ENCODE results near the gene TUBGCP3.
"Not testable (repeated sequence)": the region's sequence is repeated elsewhere in the genome, so short reads cannot be mapped to it uniquely, and the experiment has no call there.

Gene TUBGCP3

DNA sequence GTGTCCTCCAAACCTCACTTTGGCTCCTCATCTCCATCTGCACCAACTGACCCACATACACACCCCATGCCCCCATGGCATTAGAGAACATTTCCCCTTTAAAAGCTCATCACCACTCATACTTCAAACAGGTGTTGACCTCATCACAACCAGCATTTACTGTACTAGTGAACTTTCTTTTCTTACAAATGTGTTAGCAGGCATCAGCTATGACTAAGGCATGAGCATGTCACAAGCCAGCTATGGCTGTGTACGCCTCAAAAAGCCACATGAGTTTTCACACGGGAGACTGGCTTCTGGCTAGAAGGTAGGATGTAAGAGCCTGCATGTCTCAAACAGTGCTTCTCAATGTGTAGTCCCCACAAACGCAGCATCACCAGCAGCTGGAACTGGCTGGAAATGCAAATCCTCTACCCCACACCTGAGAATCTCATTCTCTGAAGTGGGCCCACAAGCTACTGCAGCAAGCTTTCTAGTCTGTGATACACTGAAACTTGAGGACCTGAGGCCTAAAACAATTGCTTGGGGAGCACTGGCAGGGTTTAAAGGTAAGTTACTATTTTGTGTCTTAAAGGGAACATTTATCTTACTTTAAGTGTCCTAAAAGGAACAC lies 66.8 kb downstream of the TUBGCP3 start:
- DNase-seq = no peak

DNA sequence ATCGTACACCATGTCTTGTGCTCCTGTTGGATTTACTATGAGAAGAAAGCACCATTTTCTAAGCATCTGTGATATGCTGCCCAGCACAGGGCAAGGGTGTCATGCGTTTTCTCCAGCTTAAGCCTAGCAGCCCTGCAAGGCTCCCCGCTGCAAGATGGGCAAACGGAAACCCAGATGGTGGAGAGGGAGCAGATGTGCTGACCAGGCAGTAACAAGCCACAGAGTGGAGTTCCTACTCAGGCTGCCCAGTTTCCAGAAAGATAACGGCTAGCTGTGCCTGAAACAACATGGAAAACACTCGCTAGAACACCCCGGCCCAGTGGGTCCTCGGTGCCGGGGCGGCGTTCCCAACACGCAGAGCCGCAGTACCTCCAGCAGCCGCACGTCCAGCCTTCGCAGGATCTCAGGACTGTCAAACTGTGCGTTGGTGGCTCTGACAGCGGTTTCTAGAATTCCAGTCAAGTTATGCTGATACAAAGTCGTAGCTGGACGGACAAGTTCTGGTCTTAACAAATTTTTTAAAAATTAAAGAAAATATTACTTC lies 68.4 kb downstream of the TUBGCP3 start:
- no peak for DNase-seq

DNA sequence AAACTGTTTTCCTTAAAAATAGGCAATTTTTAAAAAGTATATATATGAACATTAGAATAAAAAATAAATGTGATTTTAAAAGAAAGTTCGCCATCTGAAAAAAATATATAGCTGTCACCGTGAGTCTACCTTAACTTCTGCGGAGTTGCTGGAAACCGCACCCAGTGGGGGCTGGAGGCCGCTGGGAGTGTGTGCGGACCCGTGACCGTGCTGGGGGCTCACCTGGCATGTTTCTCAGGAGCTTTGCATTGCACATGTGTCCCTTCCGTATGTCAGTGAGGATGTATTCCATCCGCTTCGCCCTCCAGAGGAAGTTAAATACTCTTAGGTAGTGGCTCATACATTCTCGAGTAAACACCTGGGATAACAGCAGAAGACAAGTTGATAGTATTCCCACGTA lies 71.7 kb downstream of the TUBGCP3 start:
- DNase-seq = no peak

DNA sequence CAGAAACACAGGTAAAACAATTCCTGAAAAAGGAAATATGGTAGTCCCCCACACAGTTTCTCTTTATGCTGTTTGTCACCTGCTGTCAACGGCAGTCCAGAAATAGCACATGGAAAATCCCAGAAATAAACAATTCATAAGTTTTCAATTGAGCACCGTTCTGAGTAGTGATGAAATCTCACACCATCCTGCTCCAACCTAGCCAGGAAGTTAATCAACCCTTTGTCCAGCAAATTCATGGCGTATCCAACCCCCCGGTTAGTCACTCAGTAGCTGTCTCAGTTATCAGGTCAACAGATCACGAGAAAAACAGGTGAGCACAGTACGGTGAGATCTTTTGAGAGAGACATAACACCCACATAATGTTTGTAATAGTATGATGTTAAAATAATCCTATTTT lies 74.2 kb downstream of the TUBGCP3 start:
- DNase-seq = no peak

DNA sequence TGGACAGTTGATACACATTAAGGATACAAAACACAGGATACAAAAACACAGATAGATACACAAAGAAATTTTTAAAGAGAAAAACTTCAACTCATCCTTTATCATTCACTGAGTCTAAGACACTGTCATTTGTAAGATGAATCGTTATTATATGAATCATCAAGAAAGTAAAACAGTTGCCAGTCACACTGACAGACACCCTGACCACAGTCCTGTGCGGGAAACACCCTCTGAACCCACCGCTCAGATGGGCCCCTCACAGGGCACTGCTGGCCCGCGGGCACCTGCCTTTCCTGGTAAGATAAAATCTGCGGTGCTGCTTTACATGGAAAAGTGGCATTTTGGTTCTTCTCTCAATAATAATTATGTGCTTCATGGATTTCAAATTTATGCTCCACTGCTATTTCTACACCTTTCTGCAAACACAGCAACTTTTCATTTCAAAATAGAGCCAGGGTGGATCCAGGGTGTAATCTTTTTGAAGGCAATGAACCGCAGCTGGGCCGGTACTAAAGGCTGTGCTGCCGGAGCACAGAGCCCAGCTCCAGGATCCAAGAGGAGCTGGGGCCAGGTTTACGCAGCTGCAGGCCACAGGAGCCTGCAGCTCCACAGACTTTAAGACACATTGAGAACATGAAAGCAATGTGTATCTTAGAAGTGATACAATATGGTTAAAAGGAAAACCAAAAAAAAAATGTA lies 76.8 kb downstream of the TUBGCP3 start:
- DNase-seq = no peak

DNA sequence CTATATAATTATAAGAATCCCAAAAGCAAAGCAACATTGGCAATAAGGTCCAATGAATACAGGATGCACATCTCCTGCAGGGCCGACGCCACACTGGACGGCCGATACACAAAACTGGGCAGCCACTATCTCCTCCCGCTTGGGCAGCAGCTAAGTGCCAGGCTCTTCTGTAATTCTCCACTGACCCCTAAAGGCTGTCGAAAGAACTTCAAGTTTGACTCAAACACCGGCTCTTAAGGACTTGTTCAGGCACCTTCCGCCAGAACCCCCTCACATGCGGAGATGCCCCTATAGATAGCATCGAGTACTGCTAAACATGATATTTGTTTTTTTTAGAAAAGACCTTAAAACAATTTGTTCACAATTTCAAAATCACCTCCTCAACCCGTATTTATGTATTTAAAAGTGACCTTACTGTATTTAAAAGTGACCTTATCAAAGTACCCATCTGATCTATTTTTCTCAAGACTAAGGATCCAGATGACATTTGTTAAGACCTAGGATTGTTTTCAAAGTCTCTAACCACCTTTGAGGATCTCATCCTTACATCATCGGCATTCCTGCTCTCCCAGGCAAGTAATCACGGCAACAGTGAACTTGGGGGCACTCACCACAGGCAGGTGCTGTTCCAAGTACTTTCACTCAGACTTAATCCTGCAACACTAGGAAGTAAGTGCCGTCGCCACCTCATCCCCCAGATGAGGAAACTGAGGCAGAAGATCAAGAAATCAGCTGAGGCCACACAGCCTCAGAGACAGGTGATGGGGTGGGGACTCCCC lies 77.8 kb downstream of the TUBGCP3 start:
- DNase-seq = peak; percentile 6

DNA sequence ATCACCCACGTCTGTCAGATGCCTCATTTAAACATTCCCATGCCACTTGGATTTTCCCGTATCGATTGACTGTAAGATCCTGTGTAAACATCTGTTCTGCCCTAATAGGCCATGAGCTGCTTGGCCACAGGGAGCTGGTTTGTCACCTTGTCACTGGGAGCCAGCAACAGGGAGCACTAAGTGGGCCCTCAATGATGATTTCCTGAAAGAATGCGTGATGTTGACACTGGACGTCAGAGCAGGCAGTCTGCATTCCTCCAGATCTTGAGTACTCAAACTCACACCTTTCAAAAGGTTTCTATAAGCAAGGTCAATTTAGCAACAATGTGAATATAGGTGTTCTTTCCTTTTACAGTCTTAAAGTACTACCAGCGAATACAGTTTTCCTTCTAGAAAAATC lies 78.8 kb downstream of the TUBGCP3 start:
- DNase-seq = no peak

DNA sequence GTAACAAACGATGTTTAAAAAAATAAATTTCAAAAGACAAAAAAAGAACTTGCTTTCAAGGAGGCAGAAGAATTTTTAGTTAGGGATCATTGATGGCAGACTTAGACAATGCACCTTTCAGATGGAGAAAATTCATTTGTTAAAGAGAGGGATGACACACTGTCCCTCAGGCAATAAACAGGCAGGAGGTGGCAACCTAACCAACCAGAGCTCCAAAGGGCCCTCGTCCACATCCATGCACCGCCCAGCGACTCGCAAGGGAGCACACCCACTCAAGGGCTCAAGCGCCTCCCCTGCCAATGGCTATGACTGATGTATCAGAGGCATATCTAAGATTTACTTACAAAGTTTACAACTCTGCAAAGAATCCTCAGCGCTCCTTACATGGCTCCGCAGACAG lies 81.9 kb downstream of the TUBGCP3 start:
- no peak for DNase-seq

DNA sequence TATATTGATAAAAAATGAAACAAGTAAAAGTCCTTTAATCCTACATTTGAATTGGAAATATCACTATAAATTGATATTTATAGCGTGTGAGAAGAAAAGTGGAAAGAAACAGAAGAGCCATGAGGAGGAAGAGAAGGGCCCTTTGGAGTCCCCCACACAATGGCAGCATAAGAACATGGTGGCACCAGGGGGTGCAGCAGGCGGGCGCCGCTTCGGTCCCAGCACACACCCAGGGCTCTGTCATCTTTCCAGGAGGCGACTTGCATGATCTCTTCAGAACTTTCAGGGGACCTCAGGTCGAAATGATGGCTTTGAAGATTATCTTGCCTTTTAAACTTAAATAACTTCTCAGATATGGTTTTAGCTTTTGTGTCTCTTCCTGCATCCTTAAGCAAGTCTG lies 91.8 kb downstream of the TUBGCP3 start:
- no peak for DNase-seq

DNA sequence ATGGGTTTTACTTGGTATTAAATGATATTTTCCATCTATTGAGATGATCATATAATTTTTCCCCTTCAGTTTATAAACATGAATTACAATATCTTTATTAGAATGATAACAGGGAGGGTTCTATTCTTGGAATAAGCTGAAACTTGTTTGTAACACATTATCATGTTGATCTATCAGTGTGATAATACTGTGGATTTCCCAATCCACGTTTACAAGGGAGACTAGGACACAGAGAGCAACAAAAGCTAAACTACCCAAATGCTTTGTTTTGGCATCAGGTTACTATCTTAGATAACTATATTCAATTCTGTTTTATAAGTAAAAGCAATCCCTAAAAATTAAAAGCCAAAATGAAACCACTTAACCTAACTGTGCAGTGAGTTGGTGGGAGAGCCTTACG lies 92.5 kb downstream of the TUBGCP3 start:
- no peak for DNase-seq

DNA sequence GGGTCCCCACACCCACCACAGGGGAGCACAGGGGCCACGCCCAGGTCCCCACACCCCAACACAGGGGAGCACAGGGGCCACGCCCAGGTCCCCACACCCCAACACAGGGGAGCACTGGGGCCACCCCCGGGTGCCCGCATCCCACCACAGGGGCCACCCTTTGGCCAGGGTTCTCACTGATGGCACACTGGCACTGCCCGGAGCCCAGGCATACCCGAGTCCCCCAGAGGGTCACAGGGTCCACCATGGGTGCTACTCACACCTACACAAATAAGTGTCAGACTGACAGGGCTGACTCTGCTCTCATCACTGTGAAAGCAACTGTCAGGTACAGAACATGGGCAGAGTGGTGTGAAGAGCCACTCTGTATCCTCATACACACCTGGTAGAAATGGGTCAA lies 98.8 kb downstream of the TUBGCP3 start:
- no peak for DNase-seq

DNA sequence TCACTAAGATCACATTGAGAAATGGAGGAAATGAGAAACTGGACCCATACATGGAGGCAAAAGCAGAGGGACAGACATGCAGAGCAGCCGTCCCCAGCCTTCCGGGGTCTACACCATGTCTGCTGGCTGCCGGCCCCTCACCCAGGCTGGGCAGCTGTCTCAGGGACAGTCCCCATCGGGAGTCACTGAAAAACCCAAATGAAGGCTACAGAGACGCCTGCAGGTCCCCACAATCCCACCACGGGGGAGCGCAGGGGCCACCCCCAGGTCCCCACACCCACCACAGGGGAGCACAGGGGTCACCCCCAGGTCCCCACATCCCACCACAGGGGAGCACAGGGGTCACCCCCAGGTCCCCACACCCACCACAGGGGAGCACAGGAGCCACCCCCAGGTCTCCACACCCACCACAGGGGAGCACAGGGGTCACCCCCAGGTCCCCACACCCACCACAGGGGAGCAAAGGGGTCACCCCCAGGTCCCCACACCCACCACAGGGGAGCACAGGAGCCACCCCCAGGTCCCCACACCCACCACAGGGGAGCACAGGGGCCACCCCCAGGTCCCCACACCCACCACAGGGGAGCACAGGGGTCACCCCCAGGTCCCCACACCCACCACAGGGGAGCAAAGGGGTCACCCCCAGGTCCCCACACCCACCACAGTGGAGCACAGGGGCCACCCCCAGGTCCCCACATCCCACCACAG lies 99.5 kb downstream of the TUBGCP3 start:
- DNase-seq = not testable (repeated sequence)

DNA sequence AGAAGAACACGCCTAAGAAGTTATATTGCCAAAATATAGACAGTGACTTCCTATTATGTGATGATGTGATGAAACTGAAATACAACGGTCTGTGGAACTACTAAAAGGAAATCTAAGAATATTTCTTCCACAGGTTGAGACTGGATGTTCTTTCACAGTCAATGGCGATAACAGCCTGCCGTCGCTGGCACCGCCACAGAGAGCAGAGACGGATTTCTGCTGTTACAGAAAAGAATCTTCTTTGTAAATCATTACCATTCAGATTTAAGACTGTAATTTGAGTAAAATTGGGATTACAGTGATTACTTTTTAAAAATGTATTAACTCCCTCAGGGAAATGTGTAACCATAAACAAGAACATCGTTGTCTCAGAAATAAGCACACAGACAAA lies 100.8 kb downstream of the TUBGCP3 start:
- DNase-seq = no peak

DNA sequence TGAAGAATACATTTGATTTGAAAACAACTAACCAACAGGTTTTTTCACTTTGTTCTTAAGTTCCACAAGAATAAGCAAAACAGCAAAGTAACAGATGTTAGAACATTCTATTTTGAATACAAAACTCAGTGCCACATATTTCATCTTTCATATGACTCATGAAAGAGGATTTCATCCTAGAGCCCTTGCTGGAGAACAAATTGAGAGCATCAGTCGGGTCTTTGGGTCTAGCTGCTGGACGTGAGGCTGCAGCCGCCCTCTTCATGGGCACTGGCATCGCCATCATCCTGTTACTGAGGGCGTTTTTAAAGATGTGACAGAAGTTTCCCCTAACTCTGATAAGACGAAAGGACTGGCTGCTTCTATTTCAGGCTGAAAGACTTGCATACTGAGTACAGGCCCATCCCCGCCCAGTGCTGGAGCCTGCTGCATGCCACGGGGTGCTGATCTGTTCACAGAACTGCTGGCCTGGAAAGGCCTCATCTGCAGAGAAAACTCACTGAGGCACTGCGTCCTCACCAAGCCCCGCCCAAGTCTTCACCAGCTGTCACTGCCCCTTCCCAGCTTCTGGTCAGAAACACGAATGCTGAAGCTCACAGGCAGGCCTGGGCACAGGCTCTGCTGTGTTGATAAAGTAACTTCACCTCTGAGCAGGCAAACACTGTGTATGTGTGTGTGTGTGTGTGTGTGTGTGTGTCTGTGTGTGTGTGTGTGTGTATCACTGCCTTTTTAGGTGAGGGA lies 101.4 kb downstream of the TUBGCP3 start:
- DNase-seq = no peak

DNA sequence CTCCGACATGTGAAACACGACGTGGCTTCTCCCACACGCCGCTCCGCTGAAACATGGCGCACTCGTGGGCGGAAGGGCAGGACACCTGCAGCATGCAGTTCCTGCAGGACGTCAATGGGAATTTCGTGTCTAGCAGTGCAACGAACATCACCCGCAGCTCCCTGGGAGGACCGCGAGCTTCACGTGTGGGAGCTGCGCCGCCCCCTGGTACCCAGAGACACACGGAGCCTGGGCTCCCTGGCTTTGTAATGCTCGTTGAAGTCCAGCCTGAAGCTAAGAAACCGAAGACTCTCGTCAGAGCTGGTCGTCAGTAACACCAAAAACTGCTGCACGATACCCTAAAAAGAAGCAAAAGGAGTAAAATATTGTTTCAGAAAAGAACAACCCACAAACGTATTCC lies 102.1 kb downstream of the TUBGCP3 start:
- DNase-seq = not testable (repeated sequence)

DNA sequence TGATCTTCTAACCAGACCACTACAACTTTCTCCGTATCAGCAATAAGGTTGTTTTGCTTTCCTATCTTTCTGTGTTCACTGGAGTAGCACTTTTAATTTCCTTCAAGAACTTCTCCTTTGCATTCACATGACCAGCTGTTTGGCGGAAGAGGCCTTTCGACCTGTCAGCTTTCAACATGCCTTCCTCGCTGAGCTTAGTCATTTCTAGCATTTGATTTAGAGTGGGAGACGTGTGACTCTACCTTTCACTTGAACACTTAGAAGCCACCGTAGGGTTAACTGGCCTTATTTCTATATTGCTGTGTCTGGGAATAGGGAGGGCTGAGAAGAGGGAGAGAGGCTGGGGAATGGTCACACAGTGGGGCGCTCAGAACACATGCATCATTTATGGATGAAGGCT lies 104.7 kb downstream of the TUBGCP3 start:
- no peak for DNase-seq

DNA sequence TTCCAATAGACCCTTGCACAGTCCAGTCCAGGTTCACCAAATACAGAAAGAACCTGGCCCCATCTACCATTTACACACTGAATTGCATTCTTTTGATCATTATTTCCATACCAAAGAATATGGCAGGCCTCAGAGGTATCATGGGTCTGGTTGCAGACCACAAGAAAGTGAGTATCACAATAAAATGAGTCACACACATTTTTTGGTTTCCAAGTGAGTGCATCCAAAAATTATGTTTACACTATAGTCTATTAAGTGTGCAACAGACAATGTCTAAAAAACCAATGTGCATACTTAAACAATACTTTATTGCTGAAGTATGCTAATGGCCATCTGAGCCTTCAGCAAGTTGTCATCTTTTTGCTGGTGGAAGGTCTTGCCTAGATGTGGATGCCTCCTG lies 106.5 kb downstream of the TUBGCP3 start:
- no peak for DNase-seq

DNA sequence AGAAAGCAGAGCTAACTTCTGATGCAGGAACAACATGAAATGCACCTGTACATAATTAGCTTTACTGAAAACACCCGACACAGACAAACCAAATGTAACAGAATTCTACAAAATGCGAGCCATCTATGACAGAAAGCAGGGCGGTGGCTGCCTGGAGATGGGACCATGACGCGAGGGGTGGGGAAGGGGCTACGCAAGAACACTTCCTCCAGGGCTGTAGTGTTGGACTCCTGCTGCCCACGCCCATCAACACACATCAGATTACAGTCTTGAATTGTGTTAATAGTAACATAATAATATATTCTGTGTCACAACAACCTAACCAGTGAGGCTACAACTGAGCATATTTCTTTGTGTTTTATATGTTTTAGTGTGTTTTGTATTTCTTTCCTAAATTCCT lies 108.6 kb downstream of the TUBGCP3 start:
- no peak for DNase-seq

DNA sequence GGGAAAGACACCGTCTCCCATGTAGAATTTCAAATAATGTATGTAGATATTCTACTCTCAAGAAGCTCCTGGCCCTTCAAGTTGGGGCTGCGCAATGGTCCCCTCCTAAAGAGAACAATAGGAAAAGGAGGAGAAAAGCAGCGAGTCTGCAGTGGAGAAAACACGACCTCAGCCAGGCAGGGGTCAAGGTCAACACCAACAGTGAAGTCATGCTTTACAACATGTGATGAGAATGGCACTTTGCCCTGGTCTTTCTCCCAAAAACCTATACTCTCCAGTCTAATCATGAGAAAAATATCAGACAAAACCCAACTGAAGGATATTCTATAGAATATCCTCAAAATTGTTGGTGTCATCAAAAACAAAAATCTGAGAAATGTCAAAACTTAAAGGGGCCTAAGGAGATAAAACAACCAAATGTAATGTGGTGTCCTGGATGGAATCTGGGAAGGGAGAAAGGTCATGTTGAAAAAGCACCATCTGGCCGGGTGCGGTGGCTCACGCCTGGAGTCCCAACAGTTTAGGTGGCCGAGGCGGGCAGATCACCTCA lies 110.8 kb downstream of the TUBGCP3 start:
- DNase-seq = no peak

DNA sequence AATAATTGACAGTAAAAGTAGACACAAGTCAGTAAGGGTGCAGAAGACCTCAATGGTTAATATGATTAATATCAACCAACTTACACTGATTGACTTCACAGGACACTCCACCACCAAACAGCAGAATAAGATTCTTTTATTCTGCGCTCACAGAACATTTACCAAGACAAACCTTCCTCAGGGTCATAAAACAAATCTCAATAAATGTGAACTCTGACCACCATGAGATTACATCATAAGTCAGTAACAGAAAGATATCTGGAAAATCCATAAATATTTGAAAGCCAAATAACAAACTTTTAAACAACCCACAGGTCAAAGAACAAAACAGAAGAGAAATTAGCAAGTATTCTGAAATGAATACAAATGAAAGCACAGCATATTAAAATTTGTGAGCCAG lies 112.1 kb downstream of the TUBGCP3 start:
- DNase-seq = no peak

DNA sequence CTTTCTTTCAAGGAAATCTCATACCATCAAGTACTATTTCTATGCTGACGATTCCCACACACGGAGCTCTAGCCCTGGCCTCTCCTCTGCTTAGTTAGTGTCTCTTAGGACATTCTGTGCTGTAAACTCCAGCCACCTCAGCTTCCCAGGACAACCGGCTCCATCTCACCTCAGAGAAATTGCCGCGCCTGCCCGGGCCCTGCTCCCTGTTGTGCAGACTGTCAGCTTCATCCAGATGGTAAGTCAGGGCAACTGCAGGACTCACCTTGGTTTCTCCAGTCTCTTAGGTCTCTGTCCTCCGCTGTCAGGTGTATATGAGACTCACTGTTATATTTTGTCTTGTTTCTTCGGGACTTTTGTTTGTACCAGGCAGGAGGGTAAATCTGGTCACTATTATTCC lies 113.1 kb downstream of the TUBGCP3 start:
- no peak for DNase-seq

DNA sequence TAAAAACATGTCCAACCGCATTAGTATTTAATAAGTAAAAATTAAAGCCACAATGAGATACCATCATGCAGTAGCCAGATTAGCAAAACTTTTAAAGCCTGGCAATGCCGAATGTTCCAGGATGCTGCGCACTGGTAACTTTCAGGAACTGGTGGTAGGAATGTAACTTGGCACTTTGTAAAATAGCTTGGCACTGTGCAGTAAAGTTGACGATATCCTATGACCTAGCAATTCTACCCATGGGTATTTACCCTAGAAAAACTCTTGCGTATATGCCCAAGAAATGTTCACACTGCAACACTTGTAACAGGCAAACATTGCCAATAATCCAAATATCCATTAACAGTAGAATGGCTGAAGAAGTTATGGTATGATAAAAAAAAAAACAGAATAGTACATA lies 114.1 kb downstream of the TUBGCP3 start:
- no peak for DNase-seq

All from NCI-H1694 treated with DMSO at 0.1 percent for 48 hours (cell line).